WTC11 (cell line): ENCODE measurements around the gene ZNRF2. TPM values are rescaled to one million over a fixed set of nuclear protein-coding genes. Genes with fewer than 3 reads are reported as not detected.

ENCODE experiments used
- ATAC-seq: fragments of 200-7000 bp; cut with Tn5 transposase; 2 replicates; pipeline ENCODE4 v1.10.0; 2021; ENCODE audit warnings: mild to moderate bottlenecking, moderate library complexity
- CTCF ChIA-PET: fragments of 300-600 bp; sonication (Branson Sonifier 250); formaldehyde crosslinking; loops from one replicate; lab custom pipeline; 2021; ENCODE audit warnings: antibody characterized with exemption; lab: Charles Lee
- POLR2A ChIA-PET: fragments of 350-600 bp; sonication (Branson Sonifier 250); formaldehyde crosslinking; loops from one replicate; lab custom pipeline; 2021; ENCODE audit warnings: antibody characterized with exemption; lab: Charles Lee
- DNase-seq: peaks from one replicate; pipeline ENCODE4 v3.0.0; 2021; ENCODE audit warnings: low spot score
- H3K27ac Mint-ChIP-seq: 2 replicates; pipeline ENCODE4 v1.8.0; 2021; ENCODE audit warnings: mixed read lengths
- H3K27me3 Mint-ChIP-seq: 2 replicates; pipeline ENCODE4 v1.8.0; 2021; ENCODE audit warnings: low read depth, mild to moderate bottlenecking, moderate library complexity, mixed read lengths
- H3K36me3 Mint-ChIP-seq: 2 replicates; pipeline ENCODE4 v1.8.0; 2021; ENCODE audit warnings: mixed read lengths
- H3K4me1 Mint-ChIP-seq: 2 replicates; pipeline ENCODE4 v1.8.0; 2022; ENCODE audit warnings: mixed read lengths
- H3K4me3 Mint-ChIP-seq: 2 replicates; pipeline ENCODE4 v1.8.0; 2021; ENCODE audit warnings: mild to moderate bottlenecking, moderate library complexity, mixed read lengths
- H3K9me3 Mint-ChIP-seq: 2 replicates; pipeline ENCODE4 v1.8.0; 2021; ENCODE audit warnings: mixed read lengths
- ELF4 ChIP-seq: sonication (generic); formaldehyde crosslinking; IDR thresholded peaks from 2 replicates; pipeline ENCODE4 v1.8.1; 2022; ENCODE audit warnings: low read depth, mild to moderate bottlenecking, moderate library complexity, missing genetic modification reagents
- FOXP1 ChIP-seq: sonication (generic); formaldehyde crosslinking; IDR thresholded peaks from 2 replicates; pipeline ENCODE4 v1.8.0; 2022; ENCODE audit warnings: missing genetic modification reagents, mild to moderate bottlenecking, moderate library complexity, borderline replicate concordance
- NR1H2 ChIP-seq: sonication (generic); formaldehyde crosslinking; IDR thresholded peaks from 2 replicates; pipeline ENCODE4 v1.9.0; 2021; ENCODE audit warnings: mild to moderate bottlenecking, moderate library complexity, missing genetic modification reagents
- NR2C2 ChIP-seq: sonication (generic); formaldehyde crosslinking; IDR thresholded peaks from 2 replicates; pipeline ENCODE4 v1.8.0; 2022; ENCODE audit warnings: mild to moderate bottlenecking, missing genetic modification reagents
- OVOL2 ChIP-seq: fragments of 250-450 bp; sonication (Bioruptor Pico); IDR thresholded peaks from 2 replicates; pipeline ENCODE4 v1.9.0; 2021; ENCODE audit warnings: mild to moderate bottlenecking, borderline replicate concordance
- SMAD3 ChIP-seq: sonication (generic); formaldehyde crosslinking; IDR thresholded peaks from 2 replicates; pipeline ENCODE4 v1.8.0; 2022; ENCODE audit warnings: missing genetic modification reagents, mild to moderate bottlenecking, borderline replicate concordance
- TP53 ChIP-seq: sonication (generic); formaldehyde crosslinking; IDR thresholded peaks from 2 replicates; pipeline ENCODE4 v1.8.1; 2023; ENCODE audit warnings: mild to moderate bottlenecking, missing genetic modification reagents
- ZNF232 ChIP-seq: sonication (generic); formaldehyde crosslinking; IDR thresholded peaks from 2 replicates; pipeline ENCODE4 v1.8.0; 2022; ENCODE audit warnings: mild to moderate bottlenecking, missing genetic modification reagents
- ZNF263 ChIP-seq: sonication (generic); formaldehyde crosslinking; IDR thresholded peaks from 2 replicates; pipeline ENCODE4 v1.8.1; 2022; ENCODE audit warnings: low read depth, mild to moderate bottlenecking, moderate library complexity, missing genetic modification reagents
- ZNF396 ChIP-seq: fragments of 250-450 bp; sonication (Bioruptor Pico); IDR thresholded peaks from 2 replicates; pipeline ENCODE4 v1.8.0; 2021; ENCODE audit warnings: mild to moderate bottlenecking, moderate library complexity, borderline replicate concordance
- total RNA-seq: library from RNA; stranded (reverse); gene quantifications from 3 replicates; pipeline ENCODE4 v1.2.3, GENCODE V29; 2021
- TF ChIP-seq, protein P1 (sequence below): sonication (generic); formaldehyde crosslinking; IDR thresholded peaks from 2 replicates; pipeline ENCODE4 v1.8.1; 2023; ENCODE audit warnings: mild to moderate bottlenecking, missing genetic modification reagents, borderline replicate concordance
- TF ChIP-seq, protein P2 (sequence below): fragments of 200-600 bp; IDR thresholded peaks from 2 replicates; pipeline ENCODE4 v1.8.0; 2022; ENCODE audit warnings: antibody characterized with exemption
- TF ChIP-seq, protein P3 (sequence below): sonication (generic); formaldehyde crosslinking; IDR thresholded peaks from 2 replicates; pipeline ENCODE4 v1.8.1; 2023; ENCODE audit warnings: mild to moderate bottlenecking, missing genetic modification reagents, moderate library complexity
- TF ChIP-seq, protein P4 (sequence below): sonication (generic); formaldehyde crosslinking; IDR thresholded peaks from 2 replicates; pipeline ENCODE4 v1.8.0; 2022; ENCODE audit warnings: mild to moderate bottlenecking, missing genetic modification reagents

The ZNRF2 gene
- total RNA-seq, 1 experiment from 2014 or later, result 18.2 TPM

DNA sequence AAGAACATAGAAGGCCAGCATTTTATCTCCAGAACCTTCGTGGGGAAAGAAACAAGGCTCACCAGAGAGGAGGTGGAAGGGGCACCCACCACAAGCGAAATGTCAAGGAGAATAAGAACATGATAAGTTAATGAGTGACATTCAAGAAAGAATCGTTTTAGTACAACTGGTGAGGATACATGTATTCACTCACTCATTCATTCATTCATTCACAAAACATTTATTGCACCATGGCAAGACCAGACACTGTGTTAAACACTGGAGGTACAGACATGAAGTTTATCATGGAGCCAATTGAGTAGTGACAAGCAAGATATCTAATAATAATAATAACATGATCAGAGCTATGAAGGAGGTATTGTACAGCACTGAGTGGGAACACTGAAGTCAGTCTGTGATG, 1.7 kb upstream of the ZNRF2 start:
- ChIA-PET POLR2A (no interaction called here), CTCF (interaction anchor here (1.4 kb wide), 1 partner anchor 281 kb away, joined by 4 read pairs; no protein-coding TSS in a partner anchor)
- peaks cover 36% of the 10 kb centered on the region for H3K4me1 Mint-ChIP-seq
- H3K9me3 Mint-ChIP-seq, result no peaks in the 10 kb centered on the region
- H3K27me3 Mint-ChIP-seq, result peaks cover 4% of the 10 kb centered on the region; the same call in 1 of the 2 replicates
- TF ChIP-seq ZNF263 (no peak), ZNF396 (CRISPR knock-in tag) (no peak), TP53 (CRISPR knock-in tag) (no peak), OVOL2 (CRISPR knock-in tag) (no peak)
- TF ChIP-seq, protein P1, sequence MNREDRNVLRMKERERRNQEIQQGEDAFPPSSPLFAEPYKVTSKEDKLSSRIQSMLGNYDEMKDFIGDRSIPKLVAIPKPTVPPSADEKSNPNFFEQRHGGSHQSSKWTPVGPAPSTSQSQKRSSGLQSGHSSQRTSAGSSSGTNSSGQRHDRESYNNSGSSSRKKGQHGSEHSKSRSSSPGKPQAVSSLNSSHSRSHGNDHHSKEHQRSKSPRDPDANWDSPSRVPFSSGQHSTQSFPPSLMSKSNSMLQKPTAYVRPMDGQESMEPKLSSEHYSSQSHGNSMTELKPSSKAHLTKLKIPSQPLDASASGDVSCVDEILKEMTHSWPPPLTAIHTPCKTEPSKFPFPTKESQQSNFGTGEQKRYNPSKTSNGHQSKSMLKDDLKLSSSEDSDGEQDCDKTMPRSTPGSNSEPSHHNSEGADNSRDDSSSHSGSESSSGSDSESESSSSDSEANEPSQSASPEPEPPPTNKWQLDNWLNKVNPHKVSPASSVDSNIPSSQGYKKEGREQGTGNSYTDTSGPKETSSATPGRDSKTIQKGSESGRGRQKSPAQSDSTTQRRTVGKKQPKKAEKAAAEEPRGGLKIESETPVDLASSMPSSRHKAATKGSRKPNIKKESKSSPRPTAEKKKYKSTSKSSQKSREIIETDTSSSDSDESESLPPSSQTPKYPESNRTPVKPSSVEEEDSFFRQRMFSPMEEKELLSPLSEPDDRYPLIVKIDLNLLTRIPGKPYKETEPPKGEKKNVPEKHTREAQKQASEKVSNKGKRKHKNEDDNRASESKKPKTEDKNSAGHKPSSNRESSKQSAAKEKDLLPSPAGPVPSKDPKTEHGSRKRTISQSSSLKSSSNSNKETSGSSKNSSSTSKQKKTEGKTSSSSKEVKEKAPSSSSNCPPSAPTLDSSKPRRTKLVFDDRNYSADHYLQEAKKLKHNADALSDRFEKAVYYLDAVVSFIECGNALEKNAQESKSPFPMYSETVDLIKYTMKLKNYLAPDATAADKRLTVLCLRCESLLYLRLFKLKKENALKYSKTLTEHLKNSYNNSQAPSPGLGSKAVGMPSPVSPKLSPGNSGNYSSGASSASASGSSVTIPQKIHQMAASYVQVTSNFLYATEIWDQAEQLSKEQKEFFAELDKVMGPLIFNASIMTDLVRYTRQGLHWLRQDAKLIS (CRISPR knock-in tag), result no peak
- no peak for ATAC-seq
- no peak overlapping the region for H3K27ac Mint-ChIP-seq
- H3K36me3 Mint-ChIP-seq, result no peaks in the 10 kb centered on the region; the same call in 1 of the 2 replicates
- H3K4me3 Mint-ChIP-seq, result no peak overlapping the region
- no peak for DNase-seq

DNA sequence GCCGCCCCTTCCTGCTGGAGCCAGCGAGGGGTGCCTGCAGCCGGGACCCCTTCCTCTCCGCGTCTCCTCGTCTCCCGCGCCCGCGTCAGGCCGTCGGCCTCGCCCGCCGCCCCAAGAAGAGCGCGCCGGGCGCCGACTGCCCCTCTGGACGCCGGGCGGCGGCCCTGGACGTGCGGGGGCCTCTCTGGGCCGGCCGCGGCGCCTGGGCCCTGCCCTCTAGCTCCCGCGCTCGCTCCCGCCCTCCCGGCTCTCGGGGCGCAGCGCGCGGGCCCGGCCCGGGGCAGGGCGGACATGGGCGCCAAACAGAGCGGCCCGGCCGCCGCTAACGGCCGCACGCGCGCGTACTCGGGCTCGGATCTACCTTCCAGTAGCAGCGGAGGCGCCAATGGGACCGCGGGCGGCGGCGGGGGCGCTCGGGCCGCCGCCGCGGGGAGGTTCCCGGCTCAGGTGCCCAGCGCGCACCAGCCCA, 704 bp downstream of the ZNRF2 start:
- ATAC-seq, result peak; percentile 5
- CTCF ChIA-PET, result interaction anchor here (1.3 kb wide), 1 partner anchor 120 kb away, joined by 5 read pairs; no protein-coding TSS in a partner anchor

More for the DNA sequence above, 704 bp downstream of the ZNRF2 start:
- DNase-seq, result peak; percentile 56
- Mint-ChIP-seq H3K4me1 (peaks cover 52% of the 10 kb centered on the region), H3K9me3 (no peaks in the 10 kb centered on the region), H3K27me3 (peaks cover 4% of the 10 kb centered on the region; the same call in 1 of the 2 replicates), H3K36me3 (no peaks in the 10 kb centered on the region; the same call in 1 of the 2 replicates), H3K27ac (no peak overlapping the region), H3K4me3 (peak overlapping the region; percentile 62)
- TF ChIP-seq, protein P2, sequence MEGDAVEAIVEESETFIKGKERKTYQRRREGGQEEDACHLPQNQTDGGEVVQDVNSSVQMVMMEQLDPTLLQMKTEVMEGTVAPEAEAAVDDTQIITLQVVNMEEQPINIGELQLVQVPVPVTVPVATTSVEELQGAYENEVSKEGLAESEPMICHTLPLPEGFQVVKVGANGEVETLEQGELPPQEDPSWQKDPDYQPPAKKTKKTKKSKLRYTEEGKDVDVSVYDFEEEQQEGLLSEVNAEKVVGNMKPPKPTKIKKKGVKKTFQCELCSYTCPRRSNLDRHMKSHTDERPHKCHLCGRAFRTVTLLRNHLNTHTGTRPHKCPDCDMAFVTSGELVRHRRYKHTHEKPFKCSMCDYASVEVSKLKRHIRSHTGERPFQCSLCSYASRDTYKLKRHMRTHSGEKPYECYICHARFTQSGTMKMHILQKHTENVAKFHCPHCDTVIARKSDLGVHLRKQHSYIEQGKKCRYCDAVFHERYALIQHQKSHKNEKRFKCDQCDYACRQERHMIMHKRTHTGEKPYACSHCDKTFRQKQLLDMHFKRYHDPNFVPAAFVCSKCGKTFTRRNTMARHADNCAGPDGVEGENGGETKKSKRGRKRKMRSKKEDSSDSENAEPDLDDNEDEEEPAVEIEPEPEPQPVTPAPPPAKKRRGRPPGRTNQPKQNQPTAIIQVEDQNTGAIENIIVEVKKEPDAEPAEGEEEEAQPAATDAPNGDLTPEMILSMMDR, result no peak
- TF ChIP-seq NR2C2, result no peak
- no peak for TF ChIP-seq NR1H2 (CRISPR knock-in tag)
- no peak for TF ChIP-seq ZNF232 (CRISPR knock-in tag)
- TF ChIP-seq ELF4 (CRISPR knock-in tag), result no peak
- TF ChIP-seq, protein P3, sequence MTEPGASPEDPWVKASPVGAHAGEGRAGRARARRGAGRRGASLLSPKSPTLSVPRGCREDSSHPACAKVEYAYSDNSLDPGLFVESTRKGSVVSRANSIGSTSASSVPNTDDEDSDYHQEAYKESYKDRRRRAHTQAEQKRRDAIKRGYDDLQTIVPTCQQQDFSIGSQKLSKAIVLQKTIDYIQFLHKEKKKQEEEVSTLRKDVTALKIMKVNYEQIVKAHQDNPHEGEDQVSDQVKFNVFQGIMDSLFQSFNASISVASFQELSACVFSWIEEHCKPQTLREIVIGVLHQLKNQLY, result no peak
- TF ChIP-seq ZNF263, result no peak
- peak; percentile 48; the same call in 1 of the 2 replicates for TF ChIP-seq FOXP1 (CRISPR knock-in tag)
- no peak for TF ChIP-seq SMAD3 (CRISPR knock-in tag)
- TF ChIP-seq TP53 (CRISPR knock-in tag), result 0 out of 2 replicates have a peak, but pooled peaks have one; percentile 28
- TF ChIP-seq, protein P4, sequence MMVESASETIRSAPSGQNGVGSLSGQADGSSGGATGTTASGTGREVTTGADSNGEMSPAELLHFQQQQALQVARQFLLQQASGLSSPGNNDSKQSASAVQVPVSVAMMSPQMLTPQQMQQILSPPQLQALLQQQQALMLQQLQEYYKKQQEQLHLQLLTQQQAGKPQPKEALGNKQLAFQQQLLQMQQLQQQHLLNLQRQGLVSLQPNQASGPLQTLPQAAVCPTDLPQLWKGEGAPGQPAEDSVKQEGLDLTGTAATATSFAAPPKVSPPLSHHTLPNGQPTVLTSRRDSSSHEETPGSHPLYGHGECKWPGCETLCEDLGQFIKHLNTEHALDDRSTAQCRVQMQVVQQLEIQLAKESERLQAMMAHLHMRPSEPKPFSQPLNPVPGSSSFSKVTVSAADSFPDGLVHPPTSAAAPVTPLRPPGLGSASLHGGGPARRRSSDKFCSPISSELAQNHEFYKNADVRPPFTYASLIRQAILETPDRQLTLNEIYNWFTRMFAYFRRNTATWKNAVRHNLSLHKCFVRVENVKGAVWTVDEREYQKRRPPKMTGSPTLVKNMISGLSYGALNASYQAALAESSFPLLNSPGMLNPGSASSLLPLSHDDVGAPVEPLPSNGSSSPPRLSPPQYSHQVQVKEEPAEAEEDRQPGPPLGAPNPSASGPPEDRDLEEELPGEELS (CRISPR knock-in tag), result no peak; the same call in 1 of the 2 replicates
- POLR2A ChIA-PET, result interaction anchor here (0.6 kb wide), 1 partner anchor 505 kb away, joined by 3 read pairs; no protein-coding TSS in a partner anchor
